ENCODE measurements around the gene ACSS1.

Gene ACSS1

GRCh38 chr20:25015986-25016385, 42.0 kb downstream of the ACSS1 start:
- H3K9me3 Mint-ChIP-seq = no peaks in the 10 kb centered on the region
- H3K27ac Mint-ChIP-seq = no peak overlapping the region
- peaks cover 20% of the 10 kb centered on the region for H3K36me3 Mint-ChIP-seq
- no peak overlapping the region for H3K4me3 Mint-ChIP-seq
- DNase-seq (ENCODE audit: low spot score in 2 of 2) = no peak
- ATAC-seq (ENCODE audit: low read depth) = peak; percentile 43
- H3K4me1 Mint-ChIP-seq = peaks cover 15% of the 10 kb centered on the region
- H3K27me3 Mint-ChIP-seq = no peaks in the 10 kb centered on the region

GRCh38 chr20:25014816-25015215, 43.1 kb downstream of the ACSS1 start:
- peaks cover 25% of the 10 kb centered on the region for H3K36me3 Mint-ChIP-seq
- DNase-seq (ENCODE audit: low spot score in 2 of 2) = no peak
- H3K9me3 Mint-ChIP-seq = no peaks in the 10 kb centered on the region
- H3K27me3 Mint-ChIP-seq = no peaks in the 10 kb centered on the region
- peaks cover 15% of the 10 kb centered on the region for H3K4me1 Mint-ChIP-seq
- H3K27ac Mint-ChIP-seq = no peak overlapping the region
- ATAC-seq (ENCODE audit: low read depth) = no peak
- H3K4me3 Mint-ChIP-seq = no peak overlapping the region

GRCh38 chr20:25013478-25014380, 44.2 kb downstream of the ACSS1 start:
- H3K4me1 Mint-ChIP-seq = peaks cover 12% of the 10 kb centered on the region
- no peak overlapping the region for H3K27ac Mint-ChIP-seq
- H3K27me3 Mint-ChIP-seq = no peaks in the 10 kb centered on the region
- no peaks in the 10 kb centered on the region for H3K9me3 Mint-ChIP-seq
- H3K4me3 Mint-ChIP-seq = no peak overlapping the region
- DNase-seq (ENCODE audit: low spot score in 2 of 2) = no peak
- ATAC-seq (ENCODE audit: low read depth) = no peak
- peaks cover 26% of the 10 kb centered on the region for H3K36me3 Mint-ChIP-seq

GRCh38 chr20:25012616-25013189, 45.2 kb downstream of the ACSS1 start:
- Mint-ChIP-seq H3K4me3 (no peak overlapping the region), H3K27me3 (no peaks in the 10 kb centered on the region), H3K27ac (no peak overlapping the region), H3K36me3 (peaks cover 26% of the 10 kb centered on the region), H3K4me1 (peaks cover 11% of the 10 kb centered on the region), H3K9me3 (no peaks in the 10 kb centered on the region)
- ATAC-seq (ENCODE audit: low read depth) = no peak
- DNase-seq (ENCODE audit: low spot score in 2 of 2) = no peak

GRCh38 chr20:25011831-25012241, 46.1 kb downstream of the ACSS1 start:
- no peaks in the 10 kb centered on the region for H3K9me3 Mint-ChIP-seq
- H3K36me3 Mint-ChIP-seq = peaks cover 29% of the 10 kb centered on the region
- H3K27ac Mint-ChIP-seq = no peak overlapping the region
- no peak for ATAC-seq (ENCODE audit: low read depth)
- DNase-seq (ENCODE audit: low spot score in 2 of 2) = no peak
- H3K4me1 Mint-ChIP-seq = peaks cover 9% of the 10 kb centered on the region
- H3K27me3 Mint-ChIP-seq = no peaks in the 10 kb centered on the region
- no peak overlapping the region for H3K4me3 Mint-ChIP-seq

GRCh38 chr20:25011261-25011660, 46.7 kb downstream of the ACSS1 start:
- no peak overlapping the region for H3K27ac Mint-ChIP-seq
- ATAC-seq (ENCODE audit: low read depth) = no peak
- no peaks in the 10 kb centered on the region for H3K27me3 Mint-ChIP-seq
- no peak overlapping the region for H3K4me3 Mint-ChIP-seq
- peaks cover 5% of the 10 kb centered on the region for H3K4me1 Mint-ChIP-seq
- H3K36me3 Mint-ChIP-seq = peaks cover 34% of the 10 kb centered on the region
- DNase-seq (ENCODE audit: low spot score in 2 of 2) = no peak
- H3K9me3 Mint-ChIP-seq = no peaks in the 10 kb centered on the region

GRCh38 chr20:25009218-25010145, 48.5 kb downstream of the ACSS1 start:
- no peak overlapping the region for H3K4me3 Mint-ChIP-seq
- no peaks in the 10 kb centered on the region for H3K27me3 Mint-ChIP-seq
- DNase-seq (ENCODE audit: low spot score in 2 of 2) (no peak), ATAC-seq (ENCODE audit: low read depth) (no peak)
- no peak overlapping the region for H3K27ac Mint-ChIP-seq
- H3K9me3 Mint-ChIP-seq = no peaks in the 10 kb centered on the region
- H3K36me3 Mint-ChIP-seq = peaks cover 39% of the 10 kb centered on the region
- no peaks in the 10 kb centered on the region for H3K4me1 Mint-ChIP-seq

GRCh38 chr20:25008388-25009217, 49.3 kb downstream of the ACSS1 start:
- ATAC-seq (ENCODE audit: low read depth) = no peak
- no peak overlapping the region for H3K27ac Mint-ChIP-seq
- H3K27me3 Mint-ChIP-seq = no peaks in the 10 kb centered on the region
- no peak overlapping the region for H3K4me3 Mint-ChIP-seq
- peaks cover 43% of the 10 kb centered on the region for H3K36me3 Mint-ChIP-seq
- H3K4me1 Mint-ChIP-seq = no peaks in the 10 kb centered on the region
- DNase-seq (ENCODE audit: low spot score in 2 of 2) = no peak
- no peaks in the 10 kb centered on the region for H3K9me3 Mint-ChIP-seq

GRCh38 chr20:25007491-25008305, 50.2 kb downstream of the ACSS1 start:
- Mint-ChIP-seq H3K27me3 (no peaks in the 10 kb centered on the region), H3K4me1 (no peaks in the 10 kb centered on the region), H3K27ac (no peak overlapping the region), H3K9me3 (peaks cover 3% of the 10 kb centered on the region), H3K36me3 (peaks cover 45% of the 10 kb centered on the region), H3K4me3 (no peak overlapping the region)
- no peak for DNase-seq (ENCODE audit: low spot score in 2 of 2)
- ATAC-seq (ENCODE audit: low read depth) = no peak

- Mint-ChIP-seq H3K27ac (no peak overlapping the region), H3K36me3 (peaks cover 51% of the 10 kb centered on the region), H3K4me3 (no peak overlapping the region), H3K9me3 (peaks cover 3% of the 10 kb centered on the region), H3K4me1 (no peaks in the 10 kb centered on the region), H3K27me3 (no peaks in the 10 kb centered on the region)
- DNase-seq (ENCODE audit: low spot score in 2 of 2) (no peak), ATAC-seq (ENCODE audit: low read depth) (no peak)
Observed at GRCh38 chr20:25006431-25007167, 51.3 kb downstream of the ACSS1 start.

GRCh38 chr20:25005661-25006060, 52.3 kb downstream of the ACSS1 start:
- no peak overlapping the region for H3K27ac Mint-ChIP-seq
- peaks cover 3% of the 10 kb centered on the region for H3K9me3 Mint-ChIP-seq
- no peaks in the 10 kb centered on the region for H3K27me3 Mint-ChIP-seq
- DNase-seq (ENCODE audit: low spot score in 2 of 2) (no peak), ATAC-seq (ENCODE audit: low read depth) (no peak)
- H3K36me3 Mint-ChIP-seq = peaks cover 46% of the 10 kb centered on the region
- H3K4me3 Mint-ChIP-seq = no peak overlapping the region
- no peaks in the 10 kb centered on the region for H3K4me1 Mint-ChIP-seq

GRCh38 chr20:25005220-25005619, 52.7 kb downstream of the ACSS1 start:
- Mint-ChIP-seq H3K27me3 (no peaks in the 10 kb centered on the region), H3K27ac (no peak overlapping the region), H3K4me3 (no peak overlapping the region), H3K4me1 (no peaks in the 10 kb centered on the region), H3K36me3 (peaks cover 42% of the 10 kb centered on the region), H3K9me3 (peaks cover 3% of the 10 kb centered on the region)
- DNase-seq (ENCODE audit: low spot score in 2 of 2) (no peak), ATAC-seq (ENCODE audit: low read depth) (no peak)

Data from memory B cell (primary cell).